K562 (cell line): ENCODE results near the gene DAGLB. TPM values are rescaled to one million over a fixed set of nuclear protein-coding genes. Genes with fewer than 3 reads are reported as not detected.
A peak's percentile ranks its signal among the peaks of the same experiment; 100 is the strongest.

ENCODE experiments used
- ARID3A ChIP-seq: IDR thresholded peaks from 2 replicates; pipeline ENCODE4 v1.6.1; 2012; ENCODE audit warnings: low read depth, low read length, improper control_type of control experiment, borderline replicate concordance
- ARID4B ChIP-seq: sonication (generic); formaldehyde crosslinking; IDR thresholded peaks from 2 replicates; pipeline ENCODE4 v1.8.0; 2022; ENCODE audit warnings: mild to moderate bottlenecking, missing genetic modification reagents
- CEBPB ChIP-seq: fragments of 450-650 bp; IDR thresholded peaks from 2 replicates; pipeline ENCODE4 v1.6.1; 2016; ENCODE audit warnings: missing genetic modification characterization, missing compliant biosample characterization
- CREBBP ChIP-seq: IDR thresholded peaks from one replicate; pipeline ENCODE4 v1.6.1; 2012; ENCODE audit warnings: low read depth, mild to moderate bottlenecking, control low read depth, inconsistent platforms, low read length
- ELK3 ChIP-seq: fragments of 450-650 bp; formaldehyde crosslinking; IDR thresholded peaks from 2 replicates; pipeline ENCODE4 v1.4.0; 2020; ENCODE audit warnings: mild to moderate bottlenecking
- KDM2B ChIP-seq: fragments of 250-450 bp; sonication (Bioruptor Pico); IDR thresholded peaks from 2 replicates; pipeline ENCODE4 v1.8.0; 2021; ENCODE audit warnings: mild to moderate bottlenecking, moderate library complexity
- KHSRP ChIP-seq: fragments of 450-650 bp; IDR thresholded peaks from 2 replicates; pipeline ENCODE4 v1.6.1; 2017
- KLF6 ChIP-seq: fragments of 250-450 bp; sonication (Bioruptor Pico); IDR thresholded peaks from 2 replicates; pipeline ENCODE4 v1.4.0; 2020; ENCODE audit warnings: mild to moderate bottlenecking, moderate library complexity, borderline replicate concordance
- MCM2 ChIP-seq: fragments of 450-650 bp; IDR thresholded peaks from 2 replicates; pipeline ENCODE4 v1.6.1; 2017; ENCODE audit warnings: low read depth, mild to moderate bottlenecking
- MIER1 ChIP-seq: fragments of 450-650 bp; IDR thresholded peaks from 2 replicates; pipeline ENCODE4 v1.6.1; 2016; ENCODE audit warnings: antibody characterized with exemption, mild to moderate bottlenecking, low read depth
- MYBL2 ChIP-seq, 2 experiments: fragments of 450-650 bp in 1 of 2; sonication (generic) in 1 of 2; formaldehyde crosslinking in 1 of 2; IDR thresholded peaks; 2 replicates each; pipeline versions ENCODE4 v1.6.1 to v1.8.1; 2017 to 2022; ENCODE audit warnings: borderline replicate concordance in 1 of 2, inconsistent platforms in 1 of 2, low read depth in 1 of 2, mild to moderate bottlenecking in 1 of 2, missing genetic modification reagents in 1 of 2, moderate library complexity in 1 of 2
- POLR2AphosphoS5 ChIP-seq: IDR thresholded peaks from 2 replicates; pipeline ENCODE4 v1.6.1; 2011; ENCODE audit warnings: mild to moderate bottlenecking, low read depth, low read length, moderate library complexity; ENCODE audit not compliant: control insufficient read depth, insufficient read depth
- RAD51 ChIP-seq: fragments of 450-650 bp; IDR thresholded peaks from 2 replicates; pipeline ENCODE4 v1.7.1; 2016; ENCODE audit warnings: low read depth, mild to moderate bottlenecking, borderline replicate concordance
- RUNX1 ChIP-seq: sonication (generic); IDR thresholded peaks from 2 replicates; pipeline ENCODE4 v1.6.1; 2016; ENCODE audit warnings: antibody characterized with exemption, low read depth
- THAP7 ChIP-seq: fragments of 250-450 bp; sonication (Bioruptor Pico); IDR thresholded peaks from 2 replicates; pipeline ENCODE4 v1.5.0; 2021
- ZBTB49 ChIP-seq: sonication (generic); formaldehyde crosslinking; IDR thresholded peaks from 2 replicates; pipeline ENCODE4 v1.8.0; 2022; ENCODE audit warnings: missing genetic modification reagents, mild to moderate bottlenecking, borderline replicate concordance
- ZNF212 ChIP-seq: fragments of 450-650 bp; formaldehyde crosslinking; IDR thresholded peaks from 2 replicates; pipeline ENCODE4 v1.4.0; 2020; ENCODE audit warnings: mild to moderate bottlenecking
- polyA plus RNA-seq, 8 experiments: library from polyadenylated mRNA; depleted of rRNA in 4 of 8; stranded (reverse) in 5 of 8; unstranded in 3 of 8; fragments of >200 nt; fragmentation: Nextera tagmentation in 2 of 8; fragmentation: Illumina TruSeq in 1 of 8; extraction: Ambion mirVana in 2 of 8; extraction: Trizol in 1 of 8; gene quantifications; 2 replicates each; pipeline versions ENCODE4 v1.2.1 to v1.2.3, GENCODE V29; 2011 to 2014; ENCODE audit warnings: inconsistent platforms in 1 of 8, missing spikeins in 1 of 8
- total RNA-seq, 7 experiments: library from RNA; depleted of rRNA in 6 of 7; stranded (reverse); fragments of >200 nt in 6 of 7; fragmentation: Illumina TruSeq in 2 of 7; extraction: Trizol in 2 of 7; gene quantifications; 2 replicates each; pipeline versions ENCODE4 v1.2.1 to v1.2.3, GENCODE V29; 2011 to 2021; ENCODE audit warnings: low replicate concordance in 1 of 7

DAGLB gene
- total and polyA plus RNA-seq, 9 of the 15 experiments (the other 6 are each of a cell fraction or from before 2014, with no cell fraction given): 0.92 to 16.4 (median 9.3) TPM

GRCh38 chr7:6375348-6376101 is 72.2 kb downstream of the DAGLB start (continued):
- TF ChIP-seq MYBL2 (IDR thresholded peaks at IDR 0.05; ENCODE audit: low read depth) (no peak), MYBL2 (CRISPR knock-in tag; IDR thresholded peaks at IDR 0.05; ENCODE audit: borderline replicate concordance) (no peak), THAP7 (CRISPR knock-in tag) (no peak), ZNF212 (CRISPR knock-in tag) (no peak), RAD51 (no peak), ELK3 (CRISPR knock-in tag) (no peak), RUNX1 (no peak), POLR2AphosphoS5 (no peak), ZBTB49 (no peak), CEBPB (tag) (no peak), CREBBP (no peak), MCM2 (no peak), ARID4B (CRISPR knock-in tag) (peak; percentile 4; the same call in 1 of the 2 replicates), KHSRP (no peak), MIER1 (0 out of 2 replicates have a peak, but pooled peaks have one; percentile 15), KDM2B (no peak), ARID3A (no peak), KLF6 (CRISPR knock-in tag) (no peak)
